Measurements from ENCODE around the gene SLC35A4. TPM values are rescaled to one million over a fixed set of nuclear protein-coding genes. Genes with fewer than 3 reads are reported as not detected.
A peak's percentile ranks its signal among the peaks of the same experiment; 100 is the strongest.

Gene SLC35A4
- total RNA-seq, 4 donors from 2014 or later, result 25.1 to 55.1 (median 38.1) TPM

GRCh38 chr5:140557136-140557805 lies 7.4 kb upstream of the SLC35A4 start, which contains the start of gene SRA1:
Gene SRA1 (minus strand): TSS chr5:140557473. CDS start chr5:140557452, 21 bp downstream.
- peak; percentile 91 for DNase-seq (ENCODE audit: low spot score)
- no peak for TF ChIP-seq CTCF (IDR thresholded peaks at IDR 0.05)
- ATAC-seq (ENCODE audit: low FRiP score), result peak; percentile 95

GRCh38 chr5:140557965-140558364 lies 6.7 kb upstream of the SLC35A4 start:
- no peak for TF ChIP-seq CTCF (IDR thresholded peaks at IDR 0.05)
- DNase-seq (ENCODE audit: low spot score) (no peak), ATAC-seq (ENCODE audit: low FRiP score) (no peak)

- ATAC-seq (ENCODE audit: low FRiP score), result no peak
- no peak for DNase-seq (ENCODE audit: low spot score)
- TF ChIP-seq CTCF (IDR thresholded peaks at IDR 0.05), result no peak
These were observed 6.1 kb upstream of the SLC35A4 start for GRCh38 chr5:140558542-140558941.

- TF ChIP-seq CTCF (IDR thresholded peaks at IDR 0.05), result no peak
These were observed 4.4 kb upstream of the SLC35A4 start for GRCh38 chr5:140560227-140560626.

GRCh38 chr5:140561753-140562523 lies 2.7 kb upstream of the SLC35A4 start:
- ATAC-seq (ENCODE audit: low FRiP score) (no peak), DNase-seq (ENCODE audit: low spot score) (no peak)
- TF ChIP-seq CTCF (IDR thresholded peaks at IDR 0.05), result no peak

More at GRCh38 chr5:140560227-140560626, 4.4 kb upstream of the SLC35A4 start:
- ATAC-seq (ENCODE audit: low FRiP score), result no peak
- no peak for DNase-seq (ENCODE audit: low spot score)

GRCh38 chr5:140563596-140563995 lies 1.0 kb upstream of the SLC35A4 start:
- no peak for TF ChIP-seq CTCF (IDR thresholded peaks at IDR 0.05)
- no peak for ATAC-seq (ENCODE audit: low FRiP score)
- no peak for DNase-seq (ENCODE audit: low spot score)

Data from omental fat pad (tissue), 4 donors.